ENCODE data around the gene ERP27. TPM values are rescaled to one million over a fixed set of nuclear protein-coding genes. Genes with fewer than 3 reads are reported as not detected.
A peak's percentile ranks its signal among the peaks of the same experiment; 100 is the strongest.

The ERP27 gene
- total and polyA plus RNA-seq, 8 donors = 1.1 to 12.3 (median 1.3) TPM; not detected in 1

DNA sequence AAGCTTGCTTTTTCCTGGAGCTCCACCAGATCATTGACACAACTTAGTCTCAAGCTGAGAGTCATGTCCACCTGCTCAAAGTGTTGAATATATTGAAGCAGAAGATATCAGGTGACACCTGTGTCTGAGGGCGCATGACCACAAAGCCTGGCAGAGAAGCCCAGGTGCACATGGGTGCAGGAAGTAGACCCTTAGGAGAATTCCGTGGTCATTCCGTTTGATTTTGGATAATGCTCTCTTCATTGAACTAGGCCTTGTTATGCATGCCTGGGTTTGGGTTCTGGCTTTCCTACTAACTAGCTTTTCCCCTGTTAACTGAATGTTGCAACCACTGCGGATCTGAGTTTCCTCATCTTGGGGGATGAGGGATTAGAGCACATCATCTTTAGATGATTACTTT is 15.9 kb upstream of the ERP27 start:
- peaks cover 0 to 8% (median 5%) of the 10 kb centered on the region in 4 donors for H3K36me3 ChIP-seq
- H3K27me3 ChIP-seq = no peaks in the 10 kb centered on the region
- 73 to 82% (median 79%) methylated on average over 4 of the region's 4 CpGs for whole genome bisulfite sequencing, 5 donors
- peaks cover 7 to 82% (median 20%) of the 10 kb centered on the region in 4 donors for H3K4me1 ChIP-seq
- H3K27ac ChIP-seq = peak overlapping the region in 3 of 5 donors; percentile 26 to 86 (median 76)
- no peaks in the 10 kb centered on the region for H3K9me3 ChIP-seq
- TF ChIP-seq POLR2A (IDR thresholded peaks at IDR 0.05) (no peak), POLR2AphosphoS5 (IDR thresholded peaks at IDR 0.05) (no peak), EP300 (IDR thresholded peaks at IDR 0.05) (no peak)
- TF ChIP-seq, protein P1, sequence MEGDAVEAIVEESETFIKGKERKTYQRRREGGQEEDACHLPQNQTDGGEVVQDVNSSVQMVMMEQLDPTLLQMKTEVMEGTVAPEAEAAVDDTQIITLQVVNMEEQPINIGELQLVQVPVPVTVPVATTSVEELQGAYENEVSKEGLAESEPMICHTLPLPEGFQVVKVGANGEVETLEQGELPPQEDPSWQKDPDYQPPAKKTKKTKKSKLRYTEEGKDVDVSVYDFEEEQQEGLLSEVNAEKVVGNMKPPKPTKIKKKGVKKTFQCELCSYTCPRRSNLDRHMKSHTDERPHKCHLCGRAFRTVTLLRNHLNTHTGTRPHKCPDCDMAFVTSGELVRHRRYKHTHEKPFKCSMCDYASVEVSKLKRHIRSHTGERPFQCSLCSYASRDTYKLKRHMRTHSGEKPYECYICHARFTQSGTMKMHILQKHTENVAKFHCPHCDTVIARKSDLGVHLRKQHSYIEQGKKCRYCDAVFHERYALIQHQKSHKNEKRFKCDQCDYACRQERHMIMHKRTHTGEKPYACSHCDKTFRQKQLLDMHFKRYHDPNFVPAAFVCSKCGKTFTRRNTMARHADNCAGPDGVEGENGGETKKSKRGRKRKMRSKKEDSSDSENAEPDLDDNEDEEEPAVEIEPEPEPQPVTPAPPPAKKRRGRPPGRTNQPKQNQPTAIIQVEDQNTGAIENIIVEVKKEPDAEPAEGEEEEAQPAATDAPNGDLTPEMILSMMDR (IDR thresholded peaks at IDR 0.05) = no peak
- intact Hi-C loops (cut with DNase I; ENCODE audit: low total_unique reads) = no loop called here
- H3K4me3 ChIP-seq = no peak overlapping the region
- no peak for DNase-seq

GRCh38 chr12:14953752-14954151 is 15.4 kb upstream of the ERP27 start:
- intact Hi-C loops (cut with DNase I; ENCODE audit: low total_unique reads) = no loop called here
- Histone ChIP-seq H3K9me3 (no peaks in the 10 kb centered on the region), H3K27ac (peak overlapping the region in 3 of 5 donors; percentile 26 to 86 (median 76)), H3K36me3 (peaks cover 0 to 8% (median 5%) of the 10 kb centered on the region in 4 donors), H3K4me1 (peaks cover 12 to 87% (median 22%) of the 10 kb centered on the region in 4 donors), H3K27me3 (no peaks in the 10 kb centered on the region), H3K4me3 (no peak overlapping the region)
- TF ChIP-seq, protein P1 (IDR thresholded peaks at IDR 0.05) = no peak
- WGBS, 5 donors = 80 to 94% (median 82%) methylated on average over 1 of the region's 1 CpG
- no peak for DNase-seq

GRCh38 chr12:14952299-14952921 is 14.1 kb upstream of the ERP27 start:
- WGBS, 5 donors = 42 to 67% (median 60%) methylated on average over 7 of the region's 7 CpGs
- H3K27ac ChIP-seq = peak overlapping the region in 4 of 5 donors; percentile 50 to 86 (median 70)
- no peaks in the 10 kb centered on the region for H3K9me3 ChIP-seq
- no peak for TF ChIP-seq POLR2A (IDR thresholded peaks at IDR 0.05)
- peak in 1 of 3 donors; percentile 44 for TF ChIP-seq POLR2AphosphoS5 (IDR thresholded peaks at IDR 0.05)
- peaks cover 15 to 90% (median 27%) of the 10 kb centered on the region in 4 donors for H3K4me1 ChIP-seq
- H3K4me3 ChIP-seq = peak overlapping the region in 1 of 4 donors; percentile 18
- peaks cover 0 to 8% (median 6%) of the 10 kb centered on the region in 4 donors for H3K36me3 ChIP-seq
- intact Hi-C loops (cut with DNase I; ENCODE audit: low total_unique reads) = no loop called here
- DNase-seq = peak in 1 of 2 donors; percentile 78
- H3K27me3 ChIP-seq = no peaks in the 10 kb centered on the region

DNA sequence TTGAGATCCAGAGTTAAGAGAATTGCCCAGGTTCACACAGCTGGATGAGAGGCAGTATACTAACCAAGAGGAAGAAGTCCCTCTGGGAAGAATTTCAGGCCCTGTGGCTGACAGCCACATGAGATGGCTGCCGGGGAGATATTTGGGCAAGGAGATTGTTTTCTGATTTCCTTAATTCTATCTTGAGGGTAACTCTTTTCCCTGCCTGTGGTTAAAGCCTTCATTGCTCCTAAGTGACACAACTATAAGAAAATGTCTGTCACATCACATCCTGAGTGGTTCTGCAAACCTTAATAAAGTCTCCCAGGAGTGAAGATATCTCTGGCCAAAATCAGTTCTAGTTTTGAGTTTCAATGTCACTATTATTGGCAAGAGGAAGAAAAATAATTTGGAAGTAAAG is 13.5 kb upstream of the ERP27 start:
- peak overlapping the region in 4 of 5 donors; percentile 50 to 86 (median 70) for H3K27ac ChIP-seq
- no peak overlapping the region for H3K4me3 ChIP-seq
- intact Hi-C loops (cut with DNase I; ENCODE audit: low total_unique reads) = no loop called here
- no peaks in the 10 kb centered on the region for H3K9me3 ChIP-seq
- peaks cover 0 to 12% (median 8%) of the 10 kb centered on the region in 4 donors for H3K36me3 ChIP-seq
- TF ChIP-seq POLR2A (IDR thresholded peaks at IDR 0.05) (no peak), EP300 (IDR thresholded peaks at IDR 0.05) (no peak), POLR2AphosphoS5 (IDR thresholded peaks at IDR 0.05) (no peak)
- TF ChIP-seq, protein P1 (IDR thresholded peaks at IDR 0.05) = no peak
- no peak for DNase-seq
- H3K27me3 ChIP-seq = no peaks in the 10 kb centered on the region
- WGBS, 5 donors = 42 to 72% (median 65%) methylated on average over 1 of the region's 1 CpG
- H3K4me1 ChIP-seq = peaks cover 15 to 90% (median 25%) of the 10 kb centered on the region in 4 donors

Measured in stomach (tissue), 9 donors.